Forelimb muscle (tissue), 1 donor: ENCODE data around the gene ATOH7. TPM values are rescaled to one million over a fixed set of nuclear protein-coding genes. Genes with fewer than 3 reads are reported as not detected.
"Not testable (repeated sequence)": the region's sequence is repeated elsewhere in the genome, so short reads cannot be mapped to it uniquely, and the experiment has no call there.

Source experiments
- DNase-seq: peaks from one replicate; pipeline ENCODE4 v3.0.0-alpha.2; 2013; ENCODE audit warnings: low read depth
- polyA plus RNA-seq: library from polyadenylated mRNA; unstranded; fragments of 120-200 nt; gene quantifications from one replicate; pipeline ENCODE4 v1.2.1, GENCODE V29; 2013; ENCODE audit not compliant: insufficient read length

ATOH7 gene
- 0.15 TPM for polyA plus RNA-seq

GRCh38 chr10:68231817-68232251, at the start of gene ATOH7:
Gene ATOH7, minus strand, starts transcription at chr10:68232113. Its CDS starts 436 bp downstream, at chr10:68231677.
- no peak for DNase-seq

- no peak for DNase-seq
Observed at GRCh38 chr10:68280758-68281157, 48.8 kb upstream of the ATOH7 start.

DNA sequence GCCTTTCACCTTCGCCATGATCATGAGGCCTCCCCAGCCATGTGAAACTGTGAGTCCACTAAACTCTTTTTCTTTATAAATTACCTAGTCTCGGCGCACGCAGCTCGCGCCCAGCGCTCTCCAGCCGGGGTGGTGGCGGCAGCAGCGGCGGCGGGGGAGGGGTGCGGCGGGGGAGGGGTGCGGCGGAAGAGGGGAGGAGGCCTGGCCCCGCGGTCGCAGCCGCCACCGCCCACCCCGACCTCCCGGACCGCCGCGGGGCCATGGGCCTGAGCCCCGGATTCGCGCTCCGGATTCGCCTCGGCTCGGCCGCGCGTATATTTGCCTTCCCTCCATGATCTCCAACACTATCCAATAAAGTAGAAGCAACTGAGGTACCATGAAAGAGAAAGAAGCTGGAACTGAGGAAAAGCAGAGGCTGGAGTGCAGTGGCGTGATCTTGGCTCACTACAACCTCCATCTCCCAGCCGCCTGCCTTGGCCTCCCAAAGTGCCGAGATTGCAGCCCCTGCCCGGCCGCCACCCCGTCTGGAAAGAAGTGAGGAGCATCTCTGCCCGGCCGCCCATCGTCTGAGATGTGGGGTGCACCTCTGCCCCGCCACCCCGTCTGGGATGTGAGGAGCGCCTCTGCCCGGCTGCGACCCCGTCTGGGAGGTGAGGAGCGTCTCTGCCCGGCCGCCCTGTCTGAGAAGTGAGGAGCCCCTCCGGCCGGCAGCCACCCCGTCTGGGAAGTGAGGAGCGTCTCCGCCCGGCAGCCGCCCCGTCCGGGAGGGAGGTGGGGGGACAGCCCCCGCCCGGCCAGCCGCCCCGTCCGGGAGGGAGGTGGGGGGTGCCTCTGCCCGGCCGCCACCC, 47.2 kb upstream of the ATOH7 start:
- DNase-seq: not testable (repeated sequence)

DNA sequence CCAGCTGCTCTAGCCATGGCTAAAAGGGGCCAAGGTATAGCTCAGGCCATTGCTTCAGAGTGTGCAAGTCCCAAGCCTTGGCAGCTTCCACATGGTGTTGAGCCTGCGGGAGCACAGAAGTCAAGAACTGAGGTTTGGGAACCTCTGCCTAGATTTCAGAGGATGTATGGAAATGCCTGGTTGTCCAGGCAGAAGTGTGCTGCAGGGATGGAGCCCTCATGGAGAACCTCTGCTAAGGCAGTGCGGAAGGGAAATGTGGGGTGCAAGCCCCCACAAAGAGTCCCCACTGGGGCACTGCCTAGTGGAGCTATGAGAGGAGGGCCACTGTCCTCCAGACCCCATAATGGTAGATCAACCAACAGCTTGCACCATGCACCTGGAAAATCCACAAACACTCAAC, 45.9 kb upstream of the ATOH7 start:
- not testable (repeated sequence) for DNase-seq

- DNase-seq: no peak
Observed at GRCh38 chr10:68276224-68276623, 44.3 kb upstream of the ATOH7 start.

DNA sequence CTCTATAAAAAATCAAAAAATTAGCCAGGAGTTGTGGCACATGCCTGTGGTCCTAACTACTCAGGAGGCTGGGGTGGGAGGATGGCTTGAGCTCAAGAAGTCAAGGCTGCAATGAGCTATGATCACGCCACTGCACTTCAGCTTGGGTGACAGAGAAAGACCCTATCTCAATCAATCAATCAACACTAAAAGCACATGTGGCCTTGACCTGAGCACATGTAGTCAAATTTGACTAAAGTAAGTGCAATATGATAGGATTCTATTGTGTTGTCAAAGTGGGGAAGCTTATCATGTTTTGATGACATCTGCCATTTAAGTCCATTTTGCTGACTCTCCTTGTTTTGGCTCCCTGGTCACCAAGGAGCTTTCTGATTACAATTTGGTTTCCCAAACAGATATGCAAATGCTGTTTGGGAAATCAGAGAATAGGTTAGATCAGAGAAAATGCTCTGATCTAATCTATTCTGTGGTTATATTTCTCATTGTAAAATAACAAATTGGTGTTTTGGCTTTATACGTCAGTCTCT, 43.8 kb upstream of the ATOH7 start:
- no peak for DNase-seq

DNA sequence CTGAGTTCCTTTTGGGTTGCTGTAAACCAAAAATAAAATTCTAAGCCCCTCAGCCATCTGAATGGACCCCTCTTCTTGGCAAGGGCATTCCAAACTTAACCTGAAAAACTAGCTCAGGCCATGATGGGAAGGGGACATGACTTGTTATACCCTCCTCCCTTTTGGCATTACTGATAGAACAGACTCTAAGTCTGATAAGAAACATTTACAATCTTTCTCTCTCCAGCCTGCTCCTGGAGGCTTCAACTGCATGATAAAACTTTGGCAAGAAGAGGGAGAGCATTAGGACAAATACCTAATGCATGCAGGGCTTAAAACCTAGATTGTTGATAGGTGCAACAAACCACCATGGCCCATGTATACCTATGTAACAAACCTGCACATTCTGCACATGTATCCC, 40.9 kb upstream of the ATOH7 start:
- DNase-seq: no peak

DNA sequence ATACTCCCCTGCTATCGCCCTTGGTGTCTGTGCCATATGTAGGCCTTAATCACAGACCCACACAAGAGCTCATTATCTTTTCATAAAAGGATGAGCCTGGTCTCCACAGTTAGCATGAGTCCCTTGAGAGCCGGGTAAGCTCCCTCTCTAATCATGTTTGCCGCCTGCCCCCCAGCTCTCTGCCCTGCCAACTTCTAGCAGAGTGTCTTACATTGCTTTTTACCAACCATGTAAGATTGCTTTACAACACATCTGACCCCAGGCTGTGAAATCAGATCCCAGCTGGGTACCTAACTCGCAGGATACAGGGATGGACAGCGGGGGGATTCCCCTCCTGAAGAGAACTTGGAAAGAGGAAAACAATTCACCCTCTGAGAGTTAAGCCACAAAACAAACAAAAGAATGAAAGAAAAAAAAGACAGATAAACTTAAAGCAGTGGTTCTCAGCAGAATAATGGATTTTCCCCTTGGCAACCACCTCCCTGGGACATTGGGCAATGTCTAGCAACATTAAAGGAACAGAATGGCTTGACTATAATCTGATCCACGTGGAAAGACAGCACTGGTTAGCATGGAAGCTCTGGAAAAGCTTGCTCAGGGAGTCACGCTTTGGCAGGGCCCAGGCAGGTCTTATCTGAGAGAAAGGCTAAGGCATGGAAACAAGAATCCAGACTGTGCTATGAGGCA, 39.4 kb upstream of the ATOH7 start:
- no peak for DNase-seq

- DNase-seq: no peak
Observed at GRCh38 chr10:68269562-68270290, 37.8 kb upstream of the ATOH7 start.

DNA sequence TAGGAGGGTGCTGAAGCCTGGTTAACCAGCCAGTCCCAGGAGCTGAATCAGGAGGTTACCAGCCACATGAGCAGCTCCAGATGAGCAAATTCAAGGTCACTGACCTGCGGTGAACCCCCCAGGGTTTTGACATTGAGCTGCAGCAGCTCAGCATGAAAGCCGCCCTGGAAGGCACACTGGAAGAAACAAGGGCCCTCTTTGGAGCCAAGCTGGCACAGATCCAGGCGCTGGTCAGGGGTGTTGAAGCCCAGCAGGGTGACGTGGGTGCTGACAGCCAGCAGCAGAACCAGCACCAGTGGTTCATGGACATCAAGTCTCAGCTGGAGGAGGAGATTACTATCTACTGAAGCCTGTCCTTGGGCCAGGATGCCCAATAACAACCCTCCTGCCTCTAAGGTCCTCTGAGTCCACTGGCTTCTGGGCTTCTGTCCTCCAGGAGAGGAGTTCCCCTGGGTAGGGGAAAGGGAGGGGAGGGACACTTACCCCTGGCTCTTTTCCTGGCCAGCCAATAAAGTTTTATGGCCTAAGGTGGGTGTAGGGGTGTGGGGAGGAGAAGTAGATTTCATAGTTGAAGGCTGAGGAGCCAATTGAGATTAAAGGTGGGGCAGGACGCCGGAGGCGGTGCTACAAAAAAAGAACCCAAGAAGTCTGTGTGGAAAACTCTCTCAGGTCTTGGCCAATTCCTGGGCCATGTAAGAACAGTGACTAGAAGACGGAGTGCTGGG, 29.4 kb upstream of the ATOH7 start:
- DNase-seq: no peak

DNA sequence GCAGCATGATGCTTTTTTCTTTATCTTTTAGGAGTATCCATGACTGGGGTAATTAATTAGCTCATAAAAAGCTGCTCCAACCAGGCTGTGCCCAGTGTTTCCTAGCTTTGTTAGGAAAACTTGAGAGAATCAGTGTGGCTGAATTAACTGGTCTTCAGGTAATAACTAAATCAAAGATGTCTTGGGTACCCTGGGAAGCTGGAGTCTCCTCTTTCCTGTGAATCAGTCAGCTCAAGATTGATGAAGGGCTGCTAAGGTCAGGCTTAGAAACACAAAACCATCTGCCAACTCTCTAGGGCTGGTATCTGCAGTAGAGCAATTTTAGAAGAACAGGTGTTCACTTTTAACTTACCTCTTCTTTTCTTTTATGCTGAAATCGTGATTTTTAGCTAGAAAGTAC, 21.4 kb upstream of the ATOH7 start:
- DNase-seq: no peak

- DNase-seq: no peak
Observed at GRCh38 chr10:68251625-68252495, 19.9 kb upstream of the ATOH7 start.

DNA sequence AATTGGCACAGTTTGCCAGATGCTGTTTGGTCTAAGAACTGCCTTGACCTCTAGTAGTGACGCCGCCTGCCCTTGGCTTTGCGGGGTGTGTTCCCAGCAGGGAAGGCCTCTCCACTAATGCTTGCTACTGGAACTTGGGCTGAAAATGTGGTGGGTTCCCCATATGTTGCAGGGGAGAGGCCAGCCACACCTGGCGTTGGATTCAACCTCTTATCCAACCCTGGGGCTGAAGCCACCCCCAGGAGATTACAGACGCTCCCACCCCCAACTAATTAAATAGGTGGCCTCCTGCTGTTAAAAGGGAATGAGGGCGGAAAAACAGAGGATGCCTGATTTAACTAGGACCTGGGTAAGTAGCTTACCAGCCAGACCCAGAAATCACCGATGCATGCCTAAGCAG, 19.2 kb upstream of the ATOH7 start:
- DNase-seq: no peak

GRCh38 chr10:68249297-68249696, 17.4 kb upstream of the ATOH7 start:
- no peak for DNase-seq

DNA sequence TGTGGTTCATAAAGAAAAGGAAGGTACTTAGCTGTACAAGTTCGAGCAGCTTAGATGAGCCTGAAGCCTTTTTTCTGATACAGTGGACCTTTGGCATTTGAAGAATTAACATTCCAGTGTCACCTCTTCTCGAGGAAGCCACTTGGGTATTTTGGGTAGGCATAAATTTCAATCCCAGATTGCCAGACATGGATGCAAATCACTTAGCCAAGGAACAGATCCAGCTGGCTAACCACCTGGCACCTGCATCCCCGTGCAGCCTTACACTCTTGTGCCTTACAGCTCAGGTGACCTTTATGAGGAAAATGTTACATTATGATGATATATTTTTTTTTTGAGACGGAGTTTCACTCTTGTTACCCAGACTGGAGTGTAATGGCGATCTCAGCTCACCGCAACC, 16.0 kb upstream of the ATOH7 start:
- no peak for DNase-seq

DNA sequence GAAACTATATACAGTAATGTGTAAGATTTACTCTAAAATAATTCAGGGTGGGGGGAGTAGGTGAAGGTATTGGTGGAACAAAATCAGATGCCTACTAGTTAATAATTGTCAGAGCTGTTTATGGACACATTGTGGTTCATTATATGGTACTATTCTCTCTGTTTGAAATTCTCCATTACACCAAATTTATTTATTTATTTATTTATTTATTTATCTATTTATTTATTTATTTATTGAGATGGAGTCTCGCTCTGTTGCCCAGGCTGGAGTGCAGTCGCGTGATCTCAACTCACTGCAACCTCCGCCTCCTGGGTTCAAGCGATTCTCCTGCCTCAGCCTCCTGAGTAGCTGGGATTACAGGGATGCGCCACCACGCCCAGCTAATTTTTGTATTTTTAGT, 14.5 kb upstream of the ATOH7 start:
- DNase-seq: not testable (repeated sequence)

GRCh38 chr10:68242051-68242450, 10.1 kb upstream of the ATOH7 start:
- no peak for DNase-seq

GRCh38 chr10:68239596-68240150, 7.8 kb upstream of the ATOH7 start:
- no peak for DNase-seq

- DNase-seq: no peak
Observed at GRCh38 chr10:68239069-68239468, 7.2 kb upstream of the ATOH7 start.

GRCh38 chr10:68238371-68238770, 6.5 kb upstream of the ATOH7 start:
- no peak for DNase-seq
